HCT116 (cell line): ENCODE measurements around the gene SCD5. TPM values are rescaled to one million over a fixed set of nuclear protein-coding genes. Genes with fewer than 3 reads are reported as not detected.

ENCODE experiments used
- ATAC-seq: fragments of 200-7000 bp; cut with Tn5 transposase; 2 replicates; pipeline ENCODE4 v1.9.1; 2020; ENCODE audit warnings: mild to moderate bottlenecking, moderate library complexity
- BruUV-seq: library from RNA; stranded (reverse); fragments of 400-500 nt; replicated peaks from 2 replicates; lab custom pipeline; 2021; lab: Mats Ljungman, UMichigan
- CTCF ChIA-PET: fragments of 300-600 bp; sonication (Branson Sonifier 250); formaldehyde crosslinking; loops from one replicate; lab custom pipeline; 2021; ENCODE audit warnings: antibody characterized with exemption; lab: Charles Lee
- POLR2A ChIA-PET: fragments of 300-600, 350-600 bp; sonication (Branson Sonifier 250); formaldehyde crosslinking; loops from one replicate; lab custom pipeline; 2021; ENCODE audit warnings: antibody characterized with exemption; lab: Charles Lee
- RAD21 ChIA-PET, 2 experiments: fragments of 300-600 bp; sonication (Branson Sonifier 250); formaldehyde crosslinking; loops; one replicate each; lab custom pipeline; 2023; ENCODE audit warnings: low total read pairs in 2 of 2; ENCODE audit not compliant: uncharacterized antibody in 2 of 2, unreplicated experiment in 2 of 2, low non-redundant PET in 1 of 2; lab: Charles Lee
- DNase-seq: peaks from one replicate; pipeline ENCODE4 v3.0.0-alpha.2; 2010; ENCODE audit warnings: low read depth, low spot score
- H2AFZ ChIP-seq: fragments of 200-600 bp; shearing (Covaris generic), sonication (generic); 2 replicates; pipeline ENCODE4 v1.6.1; 2017; ENCODE audit warnings: low read depth, mixed run types, mixed read lengths, antibody characterized with exemption, low read length; ENCODE audit not compliant: poor library complexity, severe bottlenecking
- H3K27ac ChIP-seq: 2 replicates; pipeline ENCODE4 v1.5.1; 2012; ENCODE audit warnings: low read depth, low read length
- H3K27me3 ChIP-seq: fragments of 200-600 bp; sonication (generic); 2 replicates; pipeline ENCODE4 v1.6.1; 2016; ENCODE audit warnings: mixed run types, low read length, mixed read lengths; ENCODE audit not compliant: insufficient read depth
- H3K36me3 ChIP-seq, 2 experiments: fragments of 200-500 bp in 1 of 2; fragments of 200-600 bp in 1 of 2; sonication (Bioruptor generic) in 1 of 2; sonication (generic) in 1 of 2; 2 replicates each; pipeline versions ENCODE4 v1.5.1 to v1.6.1; 2014 to 2016; ENCODE audit warnings: low read length in 2 of 2, inconsistent platforms in 1 of 2, mixed read lengths in 1 of 2, mixed run types in 1 of 2; ENCODE audit not compliant: insufficient read depth in 2 of 2, control insufficient read depth in 1 of 2
- H3K4me1 ChIP-seq, 2 experiments: fragments of 200-600 bp in 1 of 2; sonication (generic) in 1 of 2; 2 replicates each; pipeline versions ENCODE4 v1.5.1 to v1.6.1; 2012 to 2017; ENCODE audit warnings: low read length in 2 of 2, inconsistent platforms in 1 of 2, mild to moderate bottlenecking in 1 of 2, mixed read lengths in 1 of 2, mixed run types in 1 of 2, moderate library complexity in 1 of 2; ENCODE audit not compliant: insufficient read depth in 2 of 2, control insufficient read depth in 1 of 2
- H3K4me2 ChIP-seq: fragments of 200-600 bp; sonication (generic); 2 replicates; pipeline ENCODE4 v1.6.1; 2017; ENCODE audit warnings: mixed run types, low read length, mixed read lengths
- H3K4me3 ChIP-seq, 2 experiments: fragments of 200-600 bp in 1 of 2; sonication (generic) in 1 of 2; replicated peaks in 1 of 2; 2 replicates each; pipeline ENCODE4 v1.5.1; 2011 to 2016; ENCODE audit warnings: low read length in 2 of 2, control low read depth in 1 of 2, low read depth in 1 of 2, mild to moderate bottlenecking in 1 of 2, mixed read lengths in 1 of 2, mixed run types in 1 of 2
- H3K79me2 ChIP-seq: fragments of 200-600 bp; sonication (generic); 2 replicates; pipeline ENCODE4 v1.6.1; 2017; ENCODE audit warnings: mild to moderate bottlenecking, mixed run types, low read length, moderate library complexity, mixed read lengths; ENCODE audit not compliant: insufficient read depth
- H3K9ac ChIP-seq: fragments of 200-600 bp; sonication (generic); 2 replicates; pipeline ENCODE4 v1.6.1; 2016; ENCODE audit warnings: low read length, mixed read lengths
- H3K9me2 ChIP-seq: fragments of 200-600 bp; sonication (generic), shearing (Covaris generic); 2 replicates; pipeline ENCODE4 v1.6.1; 2017; ENCODE audit warnings: mixed run types, mild to moderate bottlenecking, moderate library complexity; ENCODE audit not compliant: insufficient read depth
- H3K9me3 ChIP-seq, 2 experiments: fragments of 200-500 bp in 1 of 2; fragments of 200-600 bp in 1 of 2; sonication (Bioruptor generic) in 1 of 2; sonication (generic) in 1 of 2; 2 replicates each; pipeline ENCODE4 v1.6.1; 2014 to 2017; ENCODE audit warnings: low read length in 2 of 2, mixed read lengths in 2 of 2, inconsistent platforms in 1 of 2, low read depth in 1 of 2, mild to moderate bottlenecking in 1 of 2, mixed run types in 1 of 2, moderate library complexity in 1 of 2; ENCODE audit not compliant: control insufficient read depth in 1 of 2, insufficient read depth in 1 of 2
- H4K20me1 ChIP-seq: fragments of 200-600 bp; sonication (generic), shearing (Covaris generic); 2 replicates; pipeline ENCODE4 v1.6.1; 2017; ENCODE audit warnings: mixed run types, mild to moderate bottlenecking, moderate library complexity; ENCODE audit not compliant: insufficient read depth
- ELF1 ChIP-seq: IDR thresholded peaks from 2 replicates; pipeline ENCODE4 v1.6.1; 2012; ENCODE audit warnings: low read depth, borderline replicate concordance
- EZH2 ChIP-seq: fragments of 200-600 bp; sonication (generic); IDR thresholded peaks from 2 replicates; pipeline ENCODE4 v1.6.1; 2017; ENCODE audit warnings: antibody characterized with exemption, mixed run types
- JUND ChIP-seq: IDR thresholded peaks from 2 replicates; pipeline ENCODE4 v1.6.1; 2012
- POLR2A ChIP-seq: IDR thresholded peaks from 2 replicates; pipeline ENCODE4 v1.7.0; 2011; ENCODE audit warnings: borderline replicate concordance; ENCODE audit not compliant: insufficient read depth, insufficient read length; ENCODE audit errors: extremely low read depth
- RAD21 ChIP-seq: IDR thresholded peaks from 2 replicates; pipeline ENCODE4 v1.6.1; 2012; ENCODE audit warnings: low read depth, mild to moderate bottlenecking
- SP1 ChIP-seq: IDR thresholded peaks from 2 replicates; pipeline ENCODE4 v1.6.1; 2012; ENCODE audit warnings: low read depth
- ZFX ChIP-seq: fragments of 450-650 bp; IDR thresholded peaks from 2 replicates; pipeline ENCODE4 v1.6.1; 2017
- ZNF274 ChIP-seq: fragments of 200-500 bp; sonication (Bioruptor generic); IDR thresholded peaks from 2 replicates; pipeline ENCODE4 v1.6.1; 2014; ENCODE audit warnings: mild to moderate bottlenecking, low read depth, low read length, inconsistent platforms
- intact Hi-C: fragments of 100-400 bp; cut with micrococcal nuclease; formaldehyde crosslinking; loops from 2 replicates; pipeline ENCODE4 v1.10.0; 2022
- total RNA-seq: library from RNA; stranded (reverse); gene quantifications from one replicate; pipeline ENCODE4 v1.2.1, GENCODE V29; 2021; ENCODE audit not compliant: unreplicated experiment
- TF ChIP-seq, protein P1 (sequence below): IDR thresholded peaks from 2 replicates; pipeline ENCODE4 v1.6.1; 2012; ENCODE audit warnings: low read depth
- TF ChIP-seq, protein P2 (sequence below): IDR thresholded peaks from 2 replicates; pipeline ENCODE4 v1.6.1; 2012

The SCD5 gene
- total RNA-seq, 1 experiment from 2014 or later: 21.7 TPM

DNA sequence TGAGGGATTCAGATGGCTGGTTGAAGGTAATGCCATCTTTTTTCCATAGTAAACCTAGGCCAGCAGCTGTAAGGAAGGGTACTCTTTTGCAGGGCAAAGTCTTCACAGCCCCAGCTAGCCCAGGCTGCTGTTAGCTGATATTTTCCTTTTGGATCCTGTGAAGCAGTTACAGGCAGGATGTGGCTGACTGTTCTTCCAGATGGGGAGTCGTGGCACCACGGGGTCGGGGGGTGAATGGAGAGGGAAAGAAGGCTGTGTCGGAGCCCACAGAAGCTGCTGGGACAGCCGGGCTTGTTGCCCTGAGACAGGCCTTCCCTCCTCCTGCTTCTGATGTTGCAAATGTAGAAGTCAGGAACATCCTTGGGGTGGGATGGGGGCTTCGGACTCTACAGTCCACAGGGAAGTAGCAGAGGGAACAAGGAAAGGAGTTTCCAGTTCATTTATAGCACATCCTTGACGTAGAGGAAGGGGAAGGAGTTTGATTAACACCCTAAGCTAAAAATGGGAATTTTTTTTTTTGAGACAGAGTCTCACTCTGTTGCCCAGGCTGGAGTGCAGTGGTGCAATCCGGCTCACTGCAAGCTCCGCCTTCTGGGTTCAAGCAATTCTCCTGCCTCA, 172.2 kb downstream of the SCD5 start:
- RAD21 ChIA-PET: no interaction called here
- H3K4me2 ChIP-seq: no peak overlapping the region
- H3K9me2 ChIP-seq: no peaks in the 10 kb centered on the region
- TF ChIP-seq ELF1 (no peak), ZFX (no peak), JUND (no peak), POLR2A (no peak), RAD21 (no peak), EZH2 (no peak), SP1 (no peak), ZNF274 (no peak)
- TF ChIP-seq, protein P1, sequence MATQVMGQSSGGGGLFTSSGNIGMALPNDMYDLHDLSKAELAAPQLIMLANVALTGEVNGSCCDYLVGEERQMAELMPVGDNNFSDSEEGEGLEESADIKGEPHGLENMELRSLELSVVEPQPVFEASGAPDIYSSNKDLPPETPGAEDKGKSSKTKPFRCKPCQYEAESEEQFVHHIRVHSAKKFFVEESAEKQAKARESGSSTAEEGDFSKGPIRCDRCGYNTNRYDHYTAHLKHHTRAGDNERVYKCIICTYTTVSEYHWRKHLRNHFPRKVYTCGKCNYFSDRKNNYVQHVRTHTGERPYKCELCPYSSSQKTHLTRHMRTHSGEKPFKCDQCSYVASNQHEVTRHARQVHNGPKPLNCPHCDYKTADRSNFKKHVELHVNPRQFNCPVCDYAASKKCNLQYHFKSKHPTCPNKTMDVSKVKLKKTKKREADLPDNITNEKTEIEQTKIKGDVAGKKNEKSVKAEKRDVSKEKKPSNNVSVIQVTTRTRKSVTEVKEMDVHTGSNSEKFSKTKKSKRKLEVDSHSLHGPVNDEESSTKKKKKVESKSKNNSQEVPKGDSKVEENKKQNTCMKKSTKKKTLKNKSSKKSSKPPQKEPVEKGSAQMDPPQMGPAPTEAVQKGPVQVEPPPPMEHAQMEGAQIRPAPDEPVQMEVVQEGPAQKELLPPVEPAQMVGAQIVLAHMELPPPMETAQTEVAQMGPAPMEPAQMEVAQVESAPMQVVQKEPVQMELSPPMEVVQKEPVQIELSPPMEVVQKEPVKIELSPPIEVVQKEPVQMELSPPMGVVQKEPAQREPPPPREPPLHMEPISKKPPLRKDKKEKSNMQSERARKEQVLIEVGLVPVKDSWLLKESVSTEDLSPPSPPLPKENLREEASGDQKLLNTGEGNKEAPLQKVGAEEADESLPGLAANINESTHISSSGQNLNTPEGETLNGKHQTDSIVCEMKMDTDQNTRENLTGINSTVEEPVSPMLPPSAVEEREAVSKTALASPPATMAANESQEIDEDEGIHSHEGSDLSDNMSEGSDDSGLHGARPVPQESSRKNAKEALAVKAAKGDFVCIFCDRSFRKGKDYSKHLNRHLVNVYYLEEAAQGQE: no peak
- TF ChIP-seq, protein P2, sequence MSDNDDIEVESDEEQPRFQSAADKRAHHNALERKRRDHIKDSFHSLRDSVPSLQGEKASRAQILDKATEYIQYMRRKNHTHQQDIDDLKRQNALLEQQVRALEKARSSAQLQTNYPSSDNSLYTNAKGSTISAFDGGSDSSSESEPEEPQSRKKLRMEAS: no peak
- H3K9me3 ChIP-seq: no peaks in the 10 kb centered on the region
- no peaks in the 10 kb centered on the region for H3K27me3 ChIP-seq
- intact Hi-C loops: no loop called here
- DNase-seq: no peak
- H4K20me1 ChIP-seq: no peaks in the 10 kb centered on the region
- CTCF ChIA-PET: no interaction called here
- H3K9ac ChIP-seq: no peak overlapping the region
- POLR2A ChIA-PET: no interaction called here
- no peaks in the 10 kb centered on the region for H3K79me2 ChIP-seq
- no peak overlapping the region for H2AFZ ChIP-seq
- H3K36me3 ChIP-seq: no peaks in the 10 kb centered on the region
- H3K27ac ChIP-seq: no peak overlapping the region
- H3K4me1 ChIP-seq: no peaks in the 10 kb centered on the region
- H3K4me3 ChIP-seq: no peak overlapping the region
- no TSS peak for BruUV-seq
- no peak for ATAC-seq
